SJCRH30 (cell line): ENCODE data around the gene OR2F2. TPM values are rescaled to one million over a fixed set of nuclear protein-coding genes. Genes with fewer than 3 reads are reported as not detected.

ENCODE experiments used
- DNase-seq, 2 experiments: peaks; one replicate each; pipeline ENCODE4 v3.0.0-alpha.2; 2015 to 2020
- H3K27ac ChIP-seq: fragments of 250-450 bp; sonication (Bioruptor Pico); 2 replicates; pipeline ENCODE4 v1.5.1; 2020; ENCODE audit warnings: mild to moderate bottlenecking, moderate library complexity
- H3K27me3 ChIP-seq: fragments of 250-450 bp; sonication (Bioruptor Pico); 2 replicates; pipeline ENCODE4 v1.5.1; 2020; ENCODE audit warnings: mild to moderate bottlenecking, moderate library complexity
- H3K36me3 ChIP-seq: fragments of 250-450 bp; sonication (Bioruptor Pico); 2 replicates; pipeline ENCODE4 v1.5.1; 2020; ENCODE audit warnings: mild to moderate bottlenecking, moderate library complexity
- H3K4me1 ChIP-seq: fragments of 250-450 bp; sonication (Bioruptor Pico); 2 replicates; pipeline ENCODE4 v1.5.1; 2020; ENCODE audit warnings: mild to moderate bottlenecking, moderate library complexity
- H3K4me3 ChIP-seq: fragments of 250-450 bp; sonication (Bioruptor Pico); 2 replicates; pipeline ENCODE4 v1.5.1; 2020; ENCODE audit warnings: mild to moderate bottlenecking, moderate library complexity
- H3K9me3 ChIP-seq: fragments of 250-450 bp; sonication (Bioruptor Pico); replicated peaks from 2 replicates; pipeline ENCODE4 v1.5.1; 2020; ENCODE audit warnings: mild to moderate bottlenecking, moderate library complexity
- total RNA-seq: library from RNA; depleted of rRNA; stranded (reverse); fragments of >200 nt; shearing (Covaris generic); gene quantifications from 2 replicates; pipeline ENCODE4 v1.2.3, GENCODE V29; 2014

The OR2F2 gene
- total RNA-seq, 1 experiment from 2014 or later: not detected

GRCh38 chr7:143905509-143905908 lies 29.5 kb upstream of the OR2F2 start:
- Histone ChIP-seq H3K9me3 (no peaks in the 10 kb centered on the region), H3K27ac (no peak overlapping the region), H3K4me1 (no peaks in the 10 kb centered on the region), H3K27me3 (0 out of 2 replicates have a peak, but pooled peaks cover 3% of the 10 kb centered on the region), H3K36me3 (no peaks in the 10 kb centered on the region), H3K4me3 (no peak overlapping the region)
- DNase-seq: no peak

GRCh38 chr7:143906151-143906550 lies 28.9 kb upstream of the OR2F2 start:
- H3K4me1 ChIP-seq: no peaks in the 10 kb centered on the region
- H3K27me3 ChIP-seq: 0 out of 2 replicates have a peak, but pooled peaks cover 3% of the 10 kb centered on the region
- H3K9me3 ChIP-seq: no peaks in the 10 kb centered on the region
- H3K36me3 ChIP-seq: no peaks in the 10 kb centered on the region
- no peak overlapping the region for H3K27ac ChIP-seq
- DNase-seq: no peak
- H3K4me3 ChIP-seq: no peak overlapping the region

- H3K27ac ChIP-seq: no peak overlapping the region
- H3K4me1 ChIP-seq: no peaks in the 10 kb centered on the region
- no peak overlapping the region for H3K4me3 ChIP-seq
- no peak for DNase-seq
- no peaks in the 10 kb centered on the region for H3K9me3 ChIP-seq
- 0 out of 2 replicates have a peak, but pooled peaks cover 3% of the 10 kb centered on the region for H3K27me3 ChIP-seq
- H3K36me3 ChIP-seq: no peaks in the 10 kb centered on the region
Observed at GRCh38 chr7:143906895-143907294, 28.1 kb upstream of the OR2F2 start.

- 0 out of 2 replicates have a peak, but pooled peaks cover 3% of the 10 kb centered on the region for H3K27me3 ChIP-seq
- H3K36me3 ChIP-seq: no peaks in the 10 kb centered on the region
- H3K27ac ChIP-seq: no peak overlapping the region
- H3K4me3 ChIP-seq: no peak overlapping the region
- no peak for DNase-seq
- no peaks in the 10 kb centered on the region for H3K9me3 ChIP-seq
- no peaks in the 10 kb centered on the region for H3K4me1 ChIP-seq
Observed at GRCh38 chr7:143908120-143908519, 26.9 kb upstream of the OR2F2 start.

GRCh38 chr7:143909863-143910262 lies 25.2 kb upstream of the OR2F2 start:
- Histone ChIP-seq H3K4me3 (no peak overlapping the region), H3K27me3 (0 out of 2 replicates have a peak, but pooled peaks cover 3% of the 10 kb centered on the region), H3K27ac (no peak overlapping the region), H3K4me1 (no peaks in the 10 kb centered on the region), H3K36me3 (no peaks in the 10 kb centered on the region), H3K9me3 (no peaks in the 10 kb centered on the region)
- DNase-seq: no peak

GRCh38 chr7:143910473-143911248 lies 24.4 kb upstream of the OR2F2 start:
- no peaks in the 10 kb centered on the region for H3K9me3 ChIP-seq
- no peak overlapping the region for H3K4me3 ChIP-seq
- no peaks in the 10 kb centered on the region for H3K4me1 ChIP-seq
- H3K36me3 ChIP-seq: no peaks in the 10 kb centered on the region
- no peak overlapping the region for H3K27ac ChIP-seq
- 0 out of 2 replicates have a peak, but pooled peaks cover 3% of the 10 kb centered on the region for H3K27me3 ChIP-seq
- no peak for DNase-seq

- no peak for DNase-seq
Observed at GRCh38 chr7:143913945-143914615, 21.0 kb upstream of the OR2F2 start.

GRCh38 chr7:143914938-143915652 lies 19.9 kb upstream of the OR2F2 start:
- H3K4me1 ChIP-seq: no peaks in the 10 kb centered on the region

More at GRCh38 chr7:143913945-143914615, 21.0 kb upstream of the OR2F2 start:
- no peaks in the 10 kb centered on the region for H3K36me3 ChIP-seq
- no peak overlapping the region for H3K27ac ChIP-seq
- H3K4me3 ChIP-seq: no peak overlapping the region
- H3K27me3 ChIP-seq: peaks cover 4% of the 10 kb centered on the region; the same call in 1 of the 2 replicates
- H3K9me3 ChIP-seq: no peaks in the 10 kb centered on the region
- H3K4me1 ChIP-seq: no peaks in the 10 kb centered on the region

GRCh38 chr7:143924851-143925250 lies 10.2 kb upstream of the OR2F2 start:
- no peaks in the 10 kb centered on the region for H3K36me3 ChIP-seq
- H3K9me3 ChIP-seq: no peaks in the 10 kb centered on the region
- no peak for DNase-seq
- no peak overlapping the region for H3K27ac ChIP-seq
- H3K4me1 ChIP-seq: no peaks in the 10 kb centered on the region
- no peak overlapping the region for H3K4me3 ChIP-seq
- peaks cover 3% of the 10 kb centered on the region; the same call in 1 of the 2 replicates for H3K27me3 ChIP-seq

More at GRCh38 chr7:143914938-143915652, 19.9 kb upstream of the OR2F2 start:
- no peaks in the 10 kb centered on the region for H3K9me3 ChIP-seq
- no peak overlapping the region for H3K27ac ChIP-seq
- H3K36me3 ChIP-seq: no peaks in the 10 kb centered on the region
- no peak overlapping the region for H3K4me3 ChIP-seq
- peaks cover 4% of the 10 kb centered on the region; the same call in 1 of the 2 replicates for H3K27me3 ChIP-seq
- DNase-seq: no peak

GRCh38 chr7:143929224-143929920 lies 5.7 kb upstream of the OR2F2 start:
- no peaks in the 10 kb centered on the region for H3K36me3 ChIP-seq
- no peak overlapping the region for H3K4me3 ChIP-seq
- no peak overlapping the region for H3K27ac ChIP-seq
- H3K4me1 ChIP-seq: no peaks in the 10 kb centered on the region
- no peak for DNase-seq
- peaks cover 3% of the 10 kb centered on the region; the same call in 1 of the 2 replicates for H3K27me3 ChIP-seq
- H3K9me3 ChIP-seq: no peaks in the 10 kb centered on the region

GRCh38 chr7:143931739-143932138 lies 3.3 kb upstream of the OR2F2 start:
- Histone ChIP-seq H3K27ac (no peak overlapping the region), H3K4me3 (no peak overlapping the region), H3K9me3 (no peaks in the 10 kb centered on the region), H3K36me3 (no peaks in the 10 kb centered on the region), H3K27me3 (peaks cover 3% of the 10 kb centered on the region; the same call in 1 of the 2 replicates), H3K4me1 (no peaks in the 10 kb centered on the region)
- DNase-seq: no peak

GRCh38 chr7:143936087-143937009 lies 1.3 kb downstream of the OR2F2 start:
- no peaks in the 10 kb centered on the region for H3K4me1 ChIP-seq
- no peaks in the 10 kb centered on the region for H3K36me3 ChIP-seq
- no peaks in the 10 kb centered on the region for H3K9me3 ChIP-seq
- H3K27me3 ChIP-seq: no peaks in the 10 kb centered on the region
- no peak overlapping the region for H3K4me3 ChIP-seq
- no peak for DNase-seq
- H3K27ac ChIP-seq: no peak overlapping the region

- H3K36me3 ChIP-seq: no peaks in the 10 kb centered on the region
- H3K4me1 ChIP-seq: no peaks in the 10 kb centered on the region
- H3K27ac ChIP-seq: no peak overlapping the region
- no peaks in the 10 kb centered on the region for H3K27me3 ChIP-seq
- no peak overlapping the region for H3K4me3 ChIP-seq
- no peaks in the 10 kb centered on the region for H3K9me3 ChIP-seq
- DNase-seq: no peak
Observed at GRCh38 chr7:143938379-143939243, 3.6 kb downstream of the OR2F2 start.
